ENCODE measurements around the gene RAB11A.

RAB11A gene

DNA sequence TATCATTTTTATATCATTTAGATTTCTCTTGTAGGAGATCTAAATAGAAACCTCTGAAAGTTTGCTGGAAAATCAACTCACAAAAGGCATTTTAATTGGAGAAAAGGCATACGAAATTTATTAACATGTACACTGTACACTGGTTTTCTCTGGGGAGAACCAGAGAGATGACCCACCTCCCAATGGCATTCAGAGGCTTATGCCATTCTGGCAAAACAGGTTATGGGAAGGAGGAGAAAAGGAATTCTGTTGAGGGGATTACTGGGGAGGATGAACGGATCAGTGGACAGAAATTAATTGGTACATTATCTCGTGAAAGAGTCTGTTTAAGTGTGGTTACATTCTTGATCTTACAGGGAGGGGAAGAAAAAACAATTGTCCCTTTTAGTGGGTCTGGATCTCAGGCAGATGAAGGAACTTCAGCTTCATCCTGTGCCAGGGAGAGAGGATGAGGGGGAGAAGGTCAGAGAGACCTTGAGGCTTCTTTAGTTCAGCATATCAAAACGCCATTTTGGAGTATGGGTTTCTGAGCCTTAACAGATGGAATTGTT lies 16.5 kb downstream of the RAB11A start:
- no peak for ATAC-seq
- TF ChIP-seq TCF4 (CRISPR knock-in tag; IDR thresholded peaks at IDR 0.05; ENCODE audit: borderline replicate concordance), result no peak
- TF ChIP-seq OSR1 (CRISPR knock-in tag; IDR thresholded peaks at IDR 0.05), result no peak
- no peak for TF ChIP-seq ZNF565 (CRISPR knock-in tag; conservative IDR thresholded peaks at IDR 0.05; ENCODE audit: low read depth)
- TF ChIP-seq PATZ1 (CRISPR knock-in tag; IDR thresholded peaks at IDR 0.05; ENCODE audit: borderline replicate concordance), result no peak
- TF ChIP-seq, protein P1, sequence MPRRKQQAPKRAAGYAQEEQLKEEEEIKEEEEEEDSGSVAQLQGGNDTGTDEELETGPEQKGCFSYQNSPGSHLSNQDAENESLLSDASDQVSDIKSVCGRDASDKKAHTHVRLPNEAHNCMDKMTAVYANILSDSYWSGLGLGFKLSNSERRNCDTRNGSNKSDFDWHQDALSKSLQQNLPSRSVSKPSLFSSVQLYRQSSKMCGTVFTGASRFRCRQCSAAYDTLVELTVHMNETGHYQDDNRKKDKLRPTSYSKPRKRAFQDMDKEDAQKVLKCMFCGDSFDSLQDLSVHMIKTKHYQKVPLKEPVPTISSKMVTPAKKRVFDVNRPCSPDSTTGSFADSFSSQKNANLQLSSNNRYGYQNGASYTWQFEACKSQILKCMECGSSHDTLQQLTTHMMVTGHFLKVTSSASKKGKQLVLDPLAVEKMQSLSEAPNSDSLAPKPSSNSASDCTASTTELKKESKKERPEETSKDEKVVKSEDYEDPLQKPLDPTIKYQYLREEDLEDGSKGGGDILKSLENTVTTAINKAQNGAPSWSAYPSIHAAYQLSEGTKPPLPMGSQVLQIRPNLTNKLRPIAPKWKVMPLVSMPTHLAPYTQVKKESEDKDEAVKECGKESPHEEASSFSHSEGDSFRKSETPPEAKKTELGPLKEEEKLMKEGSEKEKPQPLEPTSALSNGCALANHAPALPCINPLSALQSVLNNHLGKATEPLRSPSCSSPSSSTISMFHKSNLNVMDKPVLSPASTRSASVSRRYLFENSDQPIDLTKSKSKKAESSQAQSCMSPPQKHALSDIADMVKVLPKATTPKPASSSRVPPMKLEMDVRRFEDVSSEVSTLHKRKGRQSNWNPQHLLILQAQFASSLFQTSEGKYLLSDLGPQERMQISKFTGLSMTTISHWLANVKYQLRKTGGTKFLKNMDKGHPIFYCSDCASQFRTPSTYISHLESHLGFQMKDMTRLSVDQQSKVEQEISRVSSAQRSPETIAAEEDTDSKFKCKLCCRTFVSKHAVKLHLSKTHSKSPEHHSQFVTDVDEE (CRISPR knock-in tag; IDR thresholded peaks at IDR 0.05), result no peak
- no peak for TF ChIP-seq RARB (CRISPR knock-in tag; IDR thresholded peaks at IDR 0.05)
- TF ChIP-seq CSDC2 (CRISPR knock-in tag; IDR thresholded peaks at IDR 0.05), result no peak
- TF ChIP-seq CSRNP3 (CRISPR knock-in tag; IDR thresholded peaks at IDR 0.05), result no peak
- TF ChIP-seq ZNF70 (CRISPR knock-in tag; IDR thresholded peaks at IDR 0.05), result no peak
- TF ChIP-seq TOX (CRISPR knock-in tag; IDR thresholded peaks at IDR 0.05; ENCODE audit: borderline replicate concordance), result no peak
- no peak for TF ChIP-seq POU6F1 (CRISPR knock-in tag; IDR thresholded peaks at IDR 0.05; ENCODE audit: borderline replicate concordance, low read depth)
- no peak for TF ChIP-seq PPARA (CRISPR knock-in tag; IDR thresholded peaks at IDR 0.05; ENCODE audit: borderline replicate concordance)
- TF ChIP-seq ZFP30 (CRISPR knock-in tag; IDR thresholded peaks at IDR 0.05), result no peak
- no peak for TF ChIP-seq ESRRG (CRISPR knock-in tag; IDR thresholded peaks at IDR 0.05)
- TF ChIP-seq ZC3H10 (CRISPR knock-in tag; IDR thresholded peaks at IDR 0.05), result no peak

- TF ChIP-seq ZNF565 (CRISPR knock-in tag; conservative IDR thresholded peaks at IDR 0.05; ENCODE audit: low read depth), result no peak
- no peak for ATAC-seq
These were observed 18.3 kb downstream of the RAB11A start for GRCh38 chr15:65887565-65887964.

- ATAC-seq, result no peak
- no peak for TF ChIP-seq PATZ1 (CRISPR knock-in tag; IDR thresholded peaks at IDR 0.05; ENCODE audit: borderline replicate concordance)
- TF ChIP-seq SNAI2 (CRISPR knock-in tag; IDR thresholded peaks at IDR 0.05), result no peak
- no peak for TF ChIP-seq ZC3H10 (CRISPR knock-in tag; IDR thresholded peaks at IDR 0.05)
- no peak for TF ChIP-seq GLIS3 (CRISPR knock-in tag; IDR thresholded peaks at IDR 0.05)
- TF ChIP-seq, protein P1 (CRISPR knock-in tag; IDR thresholded peaks at IDR 0.05), result no peak
- no peak for TF ChIP-seq ZFP30 (CRISPR knock-in tag; IDR thresholded peaks at IDR 0.05)
- TF ChIP-seq CSRNP3 (CRISPR knock-in tag; IDR thresholded peaks at IDR 0.05), result no peak
- no peak for TF ChIP-seq ESRRG (CRISPR knock-in tag; IDR thresholded peaks at IDR 0.05)
- no peak for TF ChIP-seq POU6F1 (CRISPR knock-in tag; IDR thresholded peaks at IDR 0.05; ENCODE audit: borderline replicate concordance, low read depth)
- TF ChIP-seq ZNF8 (CRISPR knock-in tag; IDR thresholded peaks at IDR 0.05), result no peak
- no peak for TF ChIP-seq ZNF565 (CRISPR knock-in tag; conservative IDR thresholded peaks at IDR 0.05; ENCODE audit: low read depth)
- TF ChIP-seq ZNF70 (CRISPR knock-in tag; IDR thresholded peaks at IDR 0.05), result no peak
- no peak for TF ChIP-seq OSR1 (CRISPR knock-in tag; IDR thresholded peaks at IDR 0.05)
- no peak for TF ChIP-seq ARNTL (CRISPR knock-in tag; IDR thresholded peaks at IDR 0.05; ENCODE audit: borderline replicate concordance, low read depth)
These were observed 19.7 kb downstream of the RAB11A start for GRCh38 chr15:65888981-65889380.

Data from SK-N-SH treated with all-trans-retinoic acid at 6 μM for 48 hours (cell line).